Caco-2 (cell line): ENCODE measurements around the gene DOCK10. TPM values are rescaled to one million over a fixed set of nuclear protein-coding genes. Genes with fewer than 3 reads are reported as not detected.
"Not testable (repeated sequence)": the region's sequence is repeated elsewhere in the genome, so short reads cannot be mapped to it uniquely, and the experiment has no call there.

Experiments
- BruUV-seq: library from RNA; stranded (reverse); fragments of 400-500 nt; replicated peaks from 2 replicates; lab custom pipeline; 2021; lab: Mats Ljungman, UMichigan
- CTCF ChIA-PET: fragments of 300-600 bp; sonication (Branson Sonifier 250); formaldehyde crosslinking; loops from one replicate; lab custom pipeline; 2022; ENCODE audit warnings: antibody characterized with exemption; lab: Charles Lee
- POLR2A ChIA-PET: fragments of 300-600 bp; sonication (Branson Sonifier 250); formaldehyde crosslinking; loops from one replicate; lab custom pipeline; 2022; ENCODE audit warnings: antibody characterized with exemption; lab: Charles Lee
- DNase-seq, 2 experiments: peaks; one replicate each; pipeline versions ENCODE4 v3.0.0 to v3.0.0-alpha.2; 2020 to 2022
- H3K27me3 ChIP-seq: replicated peaks from 2 replicates; pipeline ENCODE4 v1.6.0; 2011; ENCODE audit warnings: low read length; ENCODE audit not compliant: control insufficient read depth, insufficient read depth
- H3K36me3 ChIP-seq: 2 replicates; pipeline ENCODE4 v1.5.1; 2011; ENCODE audit warnings: low read length; ENCODE audit not compliant: control insufficient read depth, insufficient read depth
- H3K4me1 ChIP-seq: fragments of 250-450 bp; sonication (Bioruptor Pico); 2 replicates; pipeline ENCODE4 v1.5.1; 2020; ENCODE audit warnings: mild to moderate bottlenecking
- H3K4me3 ChIP-seq: 2 replicates; pipeline ENCODE4 v1.5.1; 2011; ENCODE audit warnings: low read depth, mild to moderate bottlenecking, control low read depth, low read length
- H3K9me3 ChIP-seq: fragments of 250-450 bp; sonication (Bioruptor Pico); 2 replicates; pipeline ENCODE4 v1.5.1; 2020; ENCODE audit warnings: mild to moderate bottlenecking, moderate library complexity
- H3K27ac Mint-ChIP-seq: one replicate; pipeline ENCODE4 v1.8.0; 2022; ENCODE audit warnings: mixed read lengths; ENCODE audit not compliant: unreplicated experiment
- H3K27me3 Mint-ChIP-seq: one replicate; pipeline ENCODE4 v1.8.0; 2022; ENCODE audit warnings: mixed read lengths; ENCODE audit not compliant: insufficient read depth, unreplicated experiment
- H3K36me3 Mint-ChIP-seq: one replicate; pipeline ENCODE4 v1.8.0; 2022; ENCODE audit warnings: mild to moderate bottlenecking, mixed read lengths; ENCODE audit not compliant: insufficient read depth, unreplicated experiment
- H3K4me1 Mint-ChIP-seq: one replicate; pipeline ENCODE4 v1.8.0; 2022; ENCODE audit warnings: low read depth, mixed read lengths; ENCODE audit not compliant: unreplicated experiment
- H3K4me3 Mint-ChIP-seq: one replicate; pipeline ENCODE4 v1.8.0; 2022; ENCODE audit warnings: mild to moderate bottlenecking, moderate library complexity, mixed read lengths; ENCODE audit not compliant: unreplicated experiment
- H3K9me3 Mint-ChIP-seq: one replicate; pipeline ENCODE4 v1.8.0; 2022; ENCODE audit warnings: mixed read lengths; ENCODE audit not compliant: unreplicated experiment
- CTCF ChIP-seq, 2 experiments: fragments of 200-600 bp in 1 of 2; IDR thresholded peaks; 1 replicate in 1 of 2; 2 replicates in 1 of 2; pipeline versions ENCODE4 v1.5.1 to v1.8.0; 2011 to 2022; ENCODE audit warnings: antibody characterized with exemption in 1 of 2, control low read depth in 1 of 2, inconsistent platforms in 1 of 2, low read depth in 1 of 2, low read length in 1 of 2, mild to moderate bottlenecking in 1 of 2, moderate library complexity in 1 of 2; ENCODE audit not compliant: insufficient read depth in 1 of 2, severe bottlenecking in 1 of 2, unreplicated experiment in 1 of 2
- intact Hi-C: fragments of 100-400 bp; cut with micrococcal nuclease; formaldehyde crosslinking; loops from one replicate; pipeline ENCODE4 v1.10.0; 2022; ENCODE audit not compliant: unreplicated experiment
- total RNA-seq: library from RNA; stranded (reverse); gene quantifications from 2 replicates; pipeline ENCODE4 v1.2.3, GENCODE V29; 2022

DOCK10 gene
- total RNA-seq, 1 experiment from 2014 or later, result not detected

- H3K36me3 Mint-ChIP-seq, result no peaks in the 10 kb centered on the region
- intact Hi-C loops, result no loop called here
- no peaks in the 10 kb centered on the region for H3K9me3 Mint-ChIP-seq
- no peak overlapping the region for H3K4me3 ChIP-seq
- H3K4me3 Mint-ChIP-seq, result no peak overlapping the region
- H3K9me3 ChIP-seq, result no peaks in the 10 kb centered on the region
- BruUV-seq, result no TSS peak
- TF ChIP-seq CTCF (IDR thresholded peaks at IDR 0.05; ENCODE audit: insufficient read depth in 1 of 2, low read depth in 1 of 2, low read length in 1 of 2, severe bottlenecking in 1 of 2, unreplicated experiment in 1 of 2), result no peak
- ChIA-PET CTCF (no interaction called here), POLR2A (no interaction called here)
- DNase-seq, result no peak
- H3K4me1 Mint-ChIP-seq, result no peaks in the 10 kb centered on the region
- no peaks in the 10 kb centered on the region for H3K4me1 ChIP-seq
- H3K36me3 ChIP-seq, result no peaks in the 10 kb centered on the region
- no peaks in the 10 kb centered on the region for H3K27me3 ChIP-seq
- H3K27ac Mint-ChIP-seq, result no peak overlapping the region
- H3K27me3 Mint-ChIP-seq, result peaks cover 5% of the 10 kb centered on the region
These were observed 94.7 kb downstream of the DOCK10 start for GRCh38 chr2:224947566-224947965.

- intact Hi-C loops, result no loop called here
- no peak for TF ChIP-seq CTCF (IDR thresholded peaks at IDR 0.05; ENCODE audit: insufficient read depth in 1 of 2, low read depth in 1 of 2, low read length in 1 of 2, severe bottlenecking in 1 of 2, unreplicated experiment in 1 of 2)
- no peaks in the 10 kb centered on the region for H3K27me3 ChIP-seq
- H3K9me3 ChIP-seq, result no peaks in the 10 kb centered on the region
- Mint-ChIP-seq H3K27me3 (peaks cover 5% of the 10 kb centered on the region), H3K9me3 (no peaks in the 10 kb centered on the region), H3K36me3 (no peaks in the 10 kb centered on the region), H3K27ac (no peak overlapping the region), H3K4me1 (no peaks in the 10 kb centered on the region), H3K4me3 (no peak overlapping the region)
- H3K36me3 ChIP-seq, result no peaks in the 10 kb centered on the region
- H3K4me1 ChIP-seq, result no peaks in the 10 kb centered on the region
- no TSS peak for BruUV-seq
- DNase-seq, result no peak
- H3K4me3 ChIP-seq, result no peak overlapping the region
- ChIA-PET POLR2A (no interaction called here), CTCF (no interaction called here)
These were observed 95.4 kb downstream of the DOCK10 start for GRCh38 chr2:224946895-224947294.

- no peaks in the 10 kb centered on the region for H3K27me3 ChIP-seq
- no peaks in the 10 kb centered on the region for H3K36me3 ChIP-seq
- Mint-ChIP-seq H3K4me1 (no peaks in the 10 kb centered on the region), H3K36me3 (no peaks in the 10 kb centered on the region), H3K27ac (no peak overlapping the region), H3K4me3 (no peak overlapping the region), H3K27me3 (peaks cover 8% of the 10 kb centered on the region), H3K9me3 (no peaks in the 10 kb centered on the region)
- DNase-seq, result no peak
- intact Hi-C loops, result no loop called here
- POLR2A ChIA-PET, result no interaction called here
- H3K4me3 ChIP-seq, result no peak overlapping the region
- TF ChIP-seq CTCF (IDR thresholded peaks at IDR 0.05; ENCODE audit: insufficient read depth in 1 of 2, low read depth in 1 of 2, low read length in 1 of 2, severe bottlenecking in 1 of 2, unreplicated experiment in 1 of 2), result no peak
- CTCF ChIA-PET, result no interaction called here
- H3K4me1 ChIP-seq, result no peaks in the 10 kb centered on the region
- no TSS peak for BruUV-seq
- no peaks in the 10 kb centered on the region for H3K9me3 ChIP-seq
These were observed 97.3 kb downstream of the DOCK10 start for GRCh38 chr2:224944707-224945547.

GRCh38 chr2:224943601-224944041, 98.6 kb downstream of the DOCK10 start:
- H3K4me1 Mint-ChIP-seq, H3K36me3 Mint-ChIP-seq, BruUV-seq, H3K36me3 ChIP-seq, H3K27me3 ChIP-seq, H3K4me1 ChIP-seq, intact Hi-C loops, H3K27ac Mint-ChIP-seq, H3K4me3 ChIP-seq, H3K9me3 ChIP-seq, POLR2A ChIA-PET, H3K4me3 Mint-ChIP-seq, DNase-seq, H3K27me3 Mint-ChIP-seq, H3K9me3 Mint-ChIP-seq: not testable (repeated sequence)
- CTCF ChIA-PET, result interaction anchor here (0.6 kb wide), 1 partner anchor 12 kb away, joined by 3 read pairs; no protein-coding TSS in a partner anchor
